Measurements from ENCODE around the gene STX4.
A peak's percentile ranks its signal among the peaks of the same experiment; 100 is the strongest.
"Not testable (repeated sequence)": the region's sequence is repeated elsewhere in the genome, so short reads cannot be mapped to it uniquely, and the experiment has no call there.

Gene STX4

GRCh38 chr16:30998852-30999761 is 34.3 kb upstream of the STX4 start:
- DNase-seq, result no peak

GRCh38 chr16:31000671-31001382 is 32.5 kb upstream of the STX4 start:
- no peak for DNase-seq

GRCh38 chr16:31001507-31002249 is 31.7 kb upstream of the STX4 start:
- DNase-seq, result no peak

GRCh38 chr16:31002250-31002700 is 31.1 kb upstream of the STX4 start:
- no peak for DNase-seq

- no peak for DNase-seq
Observed at GRCh38 chr16:31002862-31003341, 30.5 kb upstream of the STX4 start.

GRCh38 chr16:31003744-31004143 is 29.6 kb upstream of the STX4 start:
- no peak for DNase-seq

GRCh38 chr16:31004658-31005057 is 28.7 kb upstream of the STX4 start:
- no peak for DNase-seq

GRCh38 chr16:31005350-31006085 is 27.8 kb upstream of the STX4 start:
- no peak for DNase-seq

- no peak for DNase-seq
Observed at GRCh38 chr16:31006086-31006385, 27.3 kb upstream of the STX4 start.

- no peak for DNase-seq
Observed at GRCh38 chr16:31006589-31006988, 26.8 kb upstream of the STX4 start.

- DNase-seq, result no peak
Observed at GRCh38 chr16:31007684-31008083, 25.7 kb upstream of the STX4 start.

GRCh38 chr16:31008149-31008548 is 25.2 kb upstream of the STX4 start:
- DNase-seq, result no peak

- DNase-seq, result no peak
Observed at GRCh38 chr16:31008551-31008950, 24.8 kb upstream of the STX4 start.

- DNase-seq, result no peak
Observed at GRCh38 chr16:31009120-31009519, 24.2 kb upstream of the STX4 start.

- DNase-seq, result no peak
Observed at GRCh38 chr16:31009894-31010584, 23.3 kb upstream of the STX4 start.

GRCh38 chr16:31010585-31011325 is 22.6 kb upstream of the STX4 start, which contains the start of gene STX1B:
Gene STX1B, minus strand, starts transcription at chr16:31010638. Its CDS starts 242 bp downstream, at chr16:31010396.
- DNase-seq, result peak; percentile 18

- DNase-seq, result not testable (repeated sequence)
Observed at GRCh38 chr16:31011815-31012214, 21.5 kb upstream of the STX4 start.

GRCh38 chr16:31013292-31013691 is 20.1 kb upstream of the STX4 start:
- DNase-seq, result not testable (repeated sequence)

GRCh38 chr16:31016018-31016417 is 17.3 kb upstream of the STX4 start:
- DNase-seq, result no peak

- not testable (repeated sequence) for DNase-seq
Observed at GRCh38 chr16:31017756-31018155, 15.6 kb upstream of the STX4 start.

- DNase-seq, result no peak
Observed at GRCh38 chr16:31020536-31020935, 12.8 kb upstream of the STX4 start.
